MM.1S (cell line): ENCODE data around the gene SORBS2.

Experiments used
- DNase-seq: peaks from one replicate; pipeline ENCODE4 v3.0.0-alpha.2; 2015
- H2AFZ ChIP-seq: fragments of 300-600 bp; sonication (generic); 2 replicates; pipeline ENCODE4 v1.6.0; 2016; ENCODE audit warnings: antibody characterized with exemption, low read length
- H3F3A ChIP-seq: fragments of 300-600 bp; sonication (generic); 2 replicates; pipeline ENCODE4 v1.6.1; 2016; ENCODE audit warnings: mild to moderate bottlenecking, antibody characterized with exemption, low read length, moderate library complexity, mixed read lengths; ENCODE audit not compliant: insufficient read depth
- H3K27ac ChIP-seq: fragments of 300-600 bp; sonication (generic); 2 replicates; pipeline ENCODE4 v1.5.1; 2016; ENCODE audit warnings: mild to moderate bottlenecking, low read length
- H3K27me3 ChIP-seq: fragments of 300-600 bp; sonication (generic); replicated peaks from 2 replicates; pipeline ENCODE4 v1.6.0; 2016; ENCODE audit warnings: low read length; ENCODE audit not compliant: insufficient read depth
- H3K36me3 ChIP-seq: fragments of 300-600 bp; sonication (generic); replicated peaks from 2 replicates; pipeline ENCODE4 v1.6.1; 2016; ENCODE audit warnings: mild to moderate bottlenecking, low read length, mixed read lengths; ENCODE audit not compliant: insufficient read depth
- H3K4me1 ChIP-seq: fragments of 300-600 bp; sonication (generic); 2 replicates; pipeline ENCODE4 v1.6.1; 2016; ENCODE audit warnings: low read length, mixed read lengths
- H3K4me2 ChIP-seq: fragments of 300-600 bp; sonication (generic); 2 replicates; pipeline ENCODE4 v1.6.0; 2016; ENCODE audit warnings: low read depth, low read length
- H3K4me3 ChIP-seq: fragments of 300-600 bp; sonication (generic); 2 replicates; pipeline ENCODE4 v1.5.1; 2016; ENCODE audit warnings: low read length, mixed read lengths
- H3K79me2 ChIP-seq: fragments of 300-600 bp; sonication (generic); 2 replicates; pipeline ENCODE4 v1.6.1; 2016; ENCODE audit warnings: mixed run types, low read length, mixed read lengths
- H3K9ac ChIP-seq: fragments of 300-600 bp; sonication (generic); 2 replicates; pipeline ENCODE4 v1.6.1; 2016; ENCODE audit warnings: low read length, mixed read lengths
- H3K9me2 ChIP-seq: fragments of 300-600 bp; sonication (generic); replicated peaks from 2 replicates; pipeline ENCODE4 v1.6.1; 2016; ENCODE audit warnings: mild to moderate bottlenecking, low read length, mixed read lengths; ENCODE audit not compliant: insufficient read depth
- H3K9me3 ChIP-seq: fragments of 300-600 bp; sonication (generic); replicated peaks from 2 replicates; pipeline ENCODE4 v1.6.1; 2016; ENCODE audit warnings: mild to moderate bottlenecking, low read length, mixed read lengths; ENCODE audit not compliant: insufficient read depth
- H4K20me1 ChIP-seq: fragments of 300-600 bp; sonication (generic); 2 replicates; pipeline ENCODE4 v1.6.1; 2016; ENCODE audit warnings: mild to moderate bottlenecking, low read length, moderate library complexity, mixed read lengths; ENCODE audit not compliant: insufficient read depth
- CTCF ChIP-seq: fragments of 300-600 bp; sonication (generic); IDR thresholded peaks from 2 replicates; pipeline ENCODE4 v1.5.1; 2016; ENCODE audit warnings: antibody characterized with exemption, low read length, mixed read lengths
- EZH2 ChIP-seq: fragments of 300-600 bp; sonication (generic); optimal IDR thresholded peaks from 2 replicates; pipeline ENCODE3; 2017; ENCODE audit warnings: low read depth, mild to moderate bottlenecking, antibody characterized with exemption, low read length, mixed read lengths
- EZH2phosphoT487 ChIP-seq: fragments of 300-600 bp; sonication (generic); IDR thresholded peaks from 2 replicates; pipeline ENCODE4 v1.6.1; 2018; ENCODE audit warnings: antibody characterized with exemption, low read length

SORBS2 gene

GRCh38 chr4:185598846-185599552, 213.0 kb downstream of the SORBS2 start:
- Histone ChIP-seq H3K27ac (no peak overlapping the region), H3F3A (no peaks in the 10 kb centered on the region), H3K4me3 (no peak overlapping the region), H2AFZ (no peak overlapping the region), H4K20me1 (no peaks in the 10 kb centered on the region), H3K4me2 (no peak overlapping the region), H3K9me3 (no peaks in the 10 kb centered on the region), H3K4me1 (peaks cover 4% of the 10 kb centered on the region; the same call in 1 of the 2 replicates), H3K9me2 (no peaks in the 10 kb centered on the region), H3K9ac (no peak overlapping the region), H3K27me3 (no peaks in the 10 kb centered on the region), H3K36me3 (no peaks in the 10 kb centered on the region), H3K79me2 (no peaks in the 10 kb centered on the region)
- no peak for DNase-seq
- TF ChIP-seq CTCF (no peak), EZH2phosphoT487 (no peak), EZH2 (no peak)

GRCh38 chr4:185597532-185598188, 214.3 kb downstream of the SORBS2 start:
- peaks cover 13% of the 10 kb centered on the region for H3K4me1 ChIP-seq
- no peak overlapping the region for H3K9ac ChIP-seq
- H3K79me2 ChIP-seq, result no peaks in the 10 kb centered on the region
- TF ChIP-seq CTCF, result peak; percentile 98
- no peak for TF ChIP-seq EZH2phosphoT487
- no peaks in the 10 kb centered on the region for H3K36me3 ChIP-seq
- H3F3A ChIP-seq, result peaks cover 3% of the 10 kb centered on the region; the same call in 1 of the 2 replicates
- H3K27ac ChIP-seq, result no peak overlapping the region
- DNase-seq, result peak; percentile 77
- peak overlapping the region; percentile 44 for H3K4me2 ChIP-seq
- no peaks in the 10 kb centered on the region for H3K9me3 ChIP-seq
- H3K27me3 ChIP-seq, result no peaks in the 10 kb centered on the region
- H3K4me3 ChIP-seq, result no peak overlapping the region
- no peak overlapping the region for H2AFZ ChIP-seq
- H3K9me2 ChIP-seq, result no peaks in the 10 kb centered on the region
- H4K20me1 ChIP-seq, result no peaks in the 10 kb centered on the region

- H3K9me3 ChIP-seq, result no peaks in the 10 kb centered on the region
- H2AFZ ChIP-seq, result peak overlapping the region; percentile 48
- H3K27me3 ChIP-seq, result no peaks in the 10 kb centered on the region
- no peaks in the 10 kb centered on the region for H3K9me2 ChIP-seq
- H3K79me2 ChIP-seq, result no peaks in the 10 kb centered on the region
- peak overlapping the region; percentile 72 for H3K4me2 ChIP-seq
- peaks cover 16% of the 10 kb centered on the region; the same call in 1 of the 2 replicates for H3F3A ChIP-seq
- H3K9ac ChIP-seq, result peak overlapping the region; percentile 68
- TF ChIP-seq EZH2 (no peak), CTCF (peak; percentile 52)
- H4K20me1 ChIP-seq, result no peaks in the 10 kb centered on the region
- H3K4me3 ChIP-seq, result peak overlapping the region; percentile 17; the same call in 1 of the 2 replicates
- no peaks in the 10 kb centered on the region for H3K36me3 ChIP-seq
- H3K4me1 ChIP-seq, result peaks cover 38% of the 10 kb centered on the region
- H3K27ac ChIP-seq, result peak overlapping the region; percentile 82
- DNase-seq, result peak; percentile 76
Observed at GRCh38 chr4:185592845-185593488, 219.0 kb downstream of the SORBS2 start.
